ENCODE results near the gene IL1F10.

DNA sequence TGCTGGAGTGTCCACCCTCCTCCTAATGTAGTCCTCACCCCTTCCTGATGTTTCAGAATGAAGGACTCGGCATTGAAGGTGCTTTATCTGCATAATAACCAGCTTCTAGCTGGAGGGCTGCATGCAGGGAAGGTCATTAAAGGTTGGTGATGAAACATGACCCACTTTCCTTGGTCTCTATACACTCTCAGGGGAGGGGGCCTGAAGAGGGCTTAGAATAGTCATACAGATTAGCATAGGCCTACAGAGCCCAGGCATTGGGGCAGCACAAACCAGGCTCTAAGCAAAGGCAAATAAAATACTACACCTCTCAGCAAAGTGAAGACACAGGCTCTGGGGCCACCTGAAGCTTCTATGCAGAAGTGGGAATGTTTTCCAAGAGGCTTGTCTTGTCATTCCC is 7.0 kb upstream of the IL1F10 start:
- TF ChIP-seq ESRRA (IDR thresholded peaks at IDR 0.05; ENCODE audit: low read length) (no peak), CHD1 (IDR thresholded peaks at IDR 0.05; ENCODE audit: low read depth, low read length) (no peak), SREBF1 (IDR thresholded peaks at IDR 0.05; ENCODE audit: low read length) (no peak), CHD4 (IDR thresholded peaks at IDR 0.05) (no peak), RFX5 (IDR thresholded peaks at IDR 0.05; ENCODE audit: low read depth, low read length) (no peak), HDGF (IDR thresholded peaks at IDR 0.05) (no peak), POLR2AphosphoS5 (IDR thresholded peaks at IDR 0.05; ENCODE audit: low read length) (no peak)
